HG03175 (cell line): ENCODE results near the gene MITD1.
"Not testable (repeated sequence)": the region's sequence is repeated elsewhere in the genome, so short reads cannot be mapped to it uniquely, and the experiment has no call there.

ENCODE experiments used
- ATAC-seq: cut with Tn5 transposase; IDR thresholded peaks from one replicate; pipeline ENCODE4 v1.9.1; 2021; ENCODE audit warnings: mild to moderate bottlenecking, moderate library complexity; ENCODE audit not compliant: unreplicated experiment

Gene MITD1

DNA sequence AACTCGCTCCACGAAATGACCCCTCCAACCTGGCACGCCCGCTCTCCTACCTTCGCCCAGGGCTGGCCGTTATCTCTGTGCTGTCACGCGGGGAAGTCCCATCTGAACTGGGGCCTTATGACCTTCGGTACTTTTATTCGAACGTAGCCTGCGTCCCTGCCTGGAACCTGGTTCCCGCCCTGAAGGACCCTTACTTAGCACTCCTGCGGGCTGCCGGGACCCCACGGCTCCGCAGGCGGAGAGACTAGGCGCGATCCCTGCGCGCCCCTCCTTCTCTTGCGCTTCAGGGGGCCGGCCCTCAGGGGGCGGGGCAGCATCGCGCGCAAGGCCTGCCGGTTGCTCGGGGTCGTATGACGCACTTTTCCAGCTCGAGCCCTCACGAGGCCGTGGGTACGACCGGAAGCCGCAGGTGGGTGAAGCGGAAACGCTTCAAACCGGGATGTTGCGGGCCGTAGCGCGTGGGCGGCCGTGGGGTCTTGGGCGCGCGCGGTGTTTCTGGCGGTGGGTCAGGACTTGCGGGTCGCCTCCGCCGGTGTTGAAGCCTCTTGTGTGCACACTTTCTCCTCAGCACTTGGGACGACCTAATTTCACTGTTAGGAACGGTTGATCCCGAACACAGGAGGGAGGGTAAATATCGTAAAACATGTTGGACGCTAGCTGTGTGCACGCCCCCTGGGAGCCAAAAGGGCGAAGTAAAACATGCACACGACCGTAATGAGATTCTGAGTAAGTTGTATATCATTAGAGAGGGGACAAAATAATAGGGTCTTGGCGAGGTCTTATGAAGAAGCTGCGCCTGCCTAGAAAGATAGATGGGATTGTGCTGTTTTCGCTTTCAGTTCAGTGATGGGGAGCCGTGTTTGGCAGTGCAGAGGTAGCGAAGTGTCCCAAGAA, 26.0 kb downstream of the MITD1 start, which contains the start of the genes LIPT1 and TSGA10:
Gene LIPT1, plus strand, starts transcription at position 325 of the 894 bp plus-strand sequence. CDS start 6,991 bp downstream, outside the sequence.
Gene TSGA10, minus strand, starts transcription at position 300 of the 894 bp plus-strand sequence. CDS start 45,503 bp downstream, outside the sequence.
- peak; percentile 97 for ATAC-seq

DNA sequence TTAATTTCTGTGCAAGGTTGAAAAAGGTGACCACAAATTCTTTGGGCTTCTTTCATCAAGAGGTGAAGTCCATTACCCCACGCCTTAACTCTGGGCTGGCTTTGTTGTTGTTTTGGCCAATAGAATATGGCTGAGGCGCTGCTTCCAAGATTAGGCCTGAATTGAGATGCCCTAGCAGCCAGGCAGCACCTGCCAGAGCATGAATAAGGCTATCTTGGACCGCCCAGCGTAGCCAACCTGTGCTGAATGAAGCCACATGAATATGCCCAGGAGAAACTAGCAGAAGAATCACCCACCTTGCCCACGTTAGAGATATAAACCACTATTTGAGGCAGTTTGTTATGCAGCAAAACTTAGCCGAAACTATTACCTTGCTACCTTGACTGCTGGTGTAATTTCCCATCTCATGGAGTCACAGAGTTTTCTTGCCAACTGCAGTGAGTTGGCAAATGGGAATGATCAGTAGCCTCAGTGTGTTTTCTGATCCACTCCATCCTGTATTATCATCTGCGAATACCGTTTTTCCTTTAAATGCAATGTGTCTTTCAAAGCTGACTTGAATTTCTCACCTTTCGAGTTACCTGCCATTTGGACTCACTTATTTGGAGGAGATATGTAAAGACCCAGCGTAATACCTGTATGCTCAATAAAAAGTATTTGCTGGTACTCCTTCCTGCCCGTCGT, 26.8 kb downstream of the MITD1 start:
- no peak for ATAC-seq

DNA sequence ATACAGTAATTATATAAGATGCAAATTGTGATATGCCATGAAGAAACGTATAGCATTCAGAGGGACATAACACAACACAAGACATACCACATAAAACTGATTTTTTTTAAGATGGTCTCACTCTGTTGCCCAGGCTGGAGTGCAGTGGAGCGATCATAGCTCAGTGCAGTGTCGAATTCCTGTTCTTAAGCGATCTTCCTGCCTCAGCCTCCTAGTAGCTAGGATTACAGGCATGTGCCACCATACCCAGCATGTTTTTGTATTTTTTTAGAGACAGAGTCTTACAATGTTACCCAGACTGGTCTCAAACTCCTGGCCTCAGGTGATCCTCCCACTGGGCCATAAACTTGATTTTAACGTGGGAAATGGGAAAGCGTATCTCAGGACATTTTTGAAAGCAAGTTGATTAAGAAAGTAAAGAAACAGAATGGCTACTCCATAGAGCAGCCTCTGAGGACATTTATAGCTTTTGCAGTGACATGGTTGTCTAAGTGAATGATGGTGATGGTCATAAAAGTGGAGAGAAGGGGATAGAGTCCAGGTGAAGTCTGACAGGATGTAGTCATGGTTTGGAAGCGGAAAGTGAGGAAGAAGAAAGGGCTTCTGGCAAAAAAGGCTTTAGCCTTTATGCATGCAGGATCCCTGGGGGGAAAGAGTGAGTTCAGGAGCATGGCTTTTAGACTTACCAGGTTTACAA, 28.5 kb downstream of the MITD1 start:
- ATAC-seq = no peak

DNA sequence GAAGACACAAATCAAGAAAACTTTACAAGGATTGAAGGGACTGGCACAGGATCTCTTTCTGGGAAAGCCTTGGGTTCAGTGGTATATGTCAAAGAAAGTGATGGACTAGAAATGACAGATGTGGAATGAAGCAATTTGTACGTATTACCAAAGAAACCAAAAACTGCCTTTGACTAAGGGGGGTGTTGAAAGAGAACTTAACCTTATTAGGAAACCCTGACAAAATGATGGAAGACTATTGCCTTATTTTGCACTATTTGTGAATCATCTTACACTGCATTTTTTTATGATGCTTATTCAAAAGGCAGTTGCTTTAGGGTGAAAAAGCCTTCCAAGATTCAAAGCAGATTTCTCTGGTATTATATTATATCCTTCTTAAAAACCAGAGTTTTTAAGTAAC, 30.2 kb downstream of the MITD1 start:
- no peak for ATAC-seq

DNA sequence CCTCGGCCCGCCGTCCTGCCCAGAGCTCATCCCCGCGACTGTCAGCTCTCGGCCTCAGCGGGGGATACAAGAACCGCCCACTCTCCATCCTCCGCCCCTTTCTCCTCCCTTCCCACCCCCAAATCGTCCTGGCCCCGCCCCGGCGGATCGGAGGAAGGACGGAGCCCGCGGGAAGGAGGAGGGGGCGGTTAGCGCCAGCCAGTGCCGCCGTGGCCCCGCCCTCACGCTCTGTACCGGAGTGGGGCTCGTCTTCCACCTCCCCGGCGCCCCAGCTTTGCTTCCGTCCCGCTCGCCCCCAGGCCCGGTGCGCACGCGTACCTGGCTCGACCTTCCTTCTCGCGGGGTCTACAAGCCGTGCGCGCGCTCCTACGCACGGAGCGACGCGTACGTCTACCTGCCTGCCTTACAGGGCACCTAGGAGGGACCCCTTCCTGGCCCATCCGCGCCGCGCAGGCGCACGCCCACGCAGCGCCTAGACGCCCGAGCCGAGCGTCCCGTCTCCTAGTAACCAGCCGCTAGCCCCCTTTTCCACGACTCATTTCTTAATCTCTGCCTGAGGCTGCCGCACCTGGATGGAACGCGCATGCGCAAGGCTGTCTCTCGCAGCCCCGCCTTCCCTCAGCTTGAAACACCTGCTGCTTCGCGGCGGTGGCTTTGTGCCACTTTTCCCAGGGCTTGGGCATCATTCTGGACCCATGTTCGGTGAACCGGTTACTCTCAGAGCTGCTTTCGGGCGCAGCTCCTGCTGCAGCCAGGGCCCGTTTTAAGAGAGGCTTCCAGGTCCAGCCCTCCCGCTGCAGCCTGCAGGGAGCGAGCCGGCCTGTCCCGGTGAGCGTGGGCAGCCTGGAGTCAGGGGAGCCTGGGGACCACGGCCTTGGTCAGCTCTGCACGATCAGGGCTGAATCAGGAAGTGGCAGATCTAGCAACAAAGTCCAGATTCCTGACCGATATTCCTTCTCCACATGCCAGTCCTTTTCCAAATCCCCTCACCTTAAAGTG, 39.4 kb downstream of the MITD1 start, which contains the start of gene C2orf15:
Gene C2orf15, plus strand, starts transcription at position 598 of the 999 bp plus-strand sequence. CDS start 8,852 bp downstream, outside the sequence.
- peak; percentile 86 for ATAC-seq

DNA sequence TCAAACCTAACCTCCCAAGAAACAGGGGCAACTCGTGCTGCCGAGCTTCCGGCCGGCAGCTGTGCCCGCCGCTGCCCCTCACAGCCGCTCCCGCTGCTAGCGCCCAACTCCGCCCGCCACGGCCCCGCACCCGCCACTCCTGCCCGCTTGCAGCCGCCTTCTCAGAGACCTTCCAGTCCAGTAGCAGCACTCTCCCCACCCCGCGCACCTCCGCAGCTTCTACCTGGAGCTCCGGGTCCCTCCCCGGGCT, 40.1 kb downstream of the MITD1 start:
- peak; percentile 36 for ATAC-seq

DNA sequence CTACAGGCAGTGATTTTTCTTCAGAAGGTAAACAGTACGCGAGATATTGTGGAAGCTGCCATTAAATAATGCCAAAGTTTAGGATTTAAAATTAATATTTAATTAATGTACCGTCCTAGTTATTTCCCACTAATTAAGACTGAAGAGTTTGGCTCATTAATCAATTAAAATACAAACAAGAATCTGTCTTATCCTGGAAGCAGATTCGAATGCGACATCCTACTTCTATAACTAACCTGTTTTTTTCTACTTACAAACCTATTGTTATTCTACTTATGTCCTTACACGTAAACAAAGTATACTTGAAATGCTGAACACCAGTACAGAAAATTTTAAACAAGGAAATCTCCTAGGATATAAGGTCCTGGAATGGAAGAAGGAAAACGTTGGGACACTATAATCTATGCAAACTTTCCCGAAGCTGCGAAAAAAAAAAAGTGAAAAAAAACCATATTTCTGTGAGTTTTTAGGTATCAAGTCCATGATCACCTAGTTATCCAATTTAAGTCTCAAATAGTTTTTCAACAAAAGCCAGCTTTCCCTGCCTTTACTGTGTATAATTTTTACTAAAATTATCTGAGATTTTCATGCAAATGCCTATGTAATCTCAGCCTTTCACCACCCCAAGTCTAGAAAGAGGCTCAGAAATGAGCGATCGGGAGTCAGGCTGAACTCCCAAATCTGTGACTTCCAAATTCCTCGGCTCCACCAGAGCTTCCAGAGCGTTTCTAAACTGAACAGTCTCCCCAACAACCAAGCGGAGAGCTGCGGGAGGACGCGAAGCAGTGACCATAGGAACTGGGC, 40.6 kb downstream of the MITD1 start:
- no peak for ATAC-seq

DNA sequence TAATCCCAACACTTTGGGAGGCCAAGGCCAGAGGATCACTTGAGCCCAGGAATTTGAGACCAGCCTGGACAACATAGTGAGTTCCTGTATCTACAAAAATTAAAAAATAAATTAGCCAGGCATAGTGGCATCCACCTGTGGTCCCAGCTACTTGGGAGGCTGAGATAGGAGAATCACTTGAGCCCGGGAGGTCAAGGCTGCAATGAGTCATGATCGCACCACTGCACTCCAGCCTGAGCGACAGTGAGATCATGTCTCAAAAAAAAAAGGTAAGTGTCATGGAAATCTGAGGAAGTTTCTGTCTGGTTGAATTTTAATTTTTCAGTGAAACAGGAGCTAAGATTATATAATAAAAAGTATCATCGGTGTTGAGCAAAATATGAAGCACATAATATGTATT, 41.9 kb downstream of the MITD1 start:
- no peak for ATAC-seq

DNA sequence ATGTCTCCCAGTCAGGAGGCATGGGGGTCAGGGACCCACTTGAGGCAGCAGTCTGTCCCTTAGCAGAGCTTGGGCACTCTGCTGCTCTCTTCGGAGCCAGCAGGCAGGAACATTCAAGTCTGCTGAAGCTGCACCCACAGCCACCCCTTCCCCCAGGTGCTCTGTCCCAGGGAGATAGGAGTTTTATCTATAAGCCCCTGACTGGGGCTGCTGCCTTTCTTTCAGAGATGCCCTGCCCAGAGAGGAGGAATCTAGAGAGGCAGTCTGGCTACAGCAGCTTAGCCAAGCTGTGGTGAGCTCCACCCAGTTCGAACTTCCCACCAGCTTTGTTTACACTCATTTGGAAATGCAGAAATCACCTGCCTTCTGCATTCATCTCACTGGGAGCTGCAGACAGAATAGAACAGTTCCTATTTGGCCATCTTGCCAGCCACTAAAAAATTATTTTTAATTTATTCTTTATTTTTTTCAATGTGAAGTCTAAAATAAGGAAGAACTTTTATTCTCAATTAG, 45.8 kb downstream of the MITD1 start:
- not testable (repeated sequence) for ATAC-seq

DNA sequence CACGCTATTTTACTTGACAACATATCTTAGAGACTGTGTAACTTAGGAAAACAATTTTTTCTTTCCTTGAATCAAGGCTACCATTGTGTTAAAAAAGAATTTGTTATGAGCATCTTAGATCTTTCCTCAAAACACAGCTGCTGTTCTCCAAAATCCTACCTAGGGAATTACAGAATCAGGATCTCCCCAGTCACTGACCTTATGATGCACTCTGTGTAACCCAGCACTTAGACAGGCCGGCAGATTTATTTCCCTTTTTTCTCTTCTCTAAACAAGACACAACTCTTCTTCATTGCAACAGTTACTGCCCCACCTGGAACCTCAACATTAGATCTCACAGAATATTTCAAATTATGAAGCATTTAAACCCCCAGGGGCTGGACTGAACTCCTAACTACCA, 52.9 kb downstream of the MITD1 start:
- no peak for ATAC-seq
